ENCODE data around the gene AICDA.

The AICDA gene

GRCh38 chr12:8594072-8594471 is 18.6 kb downstream of the AICDA start:
- TF ChIP-seq TAF1 (IDR thresholded peaks at IDR 0.05; ENCODE audit: borderline replicate concordance, insufficient read depth, low read length): no peak
- no peak for TF ChIP-seq POLR2AphosphoS5 (IDR thresholded peaks at IDR 0.05; ENCODE audit: low read depth, low read length)

DNA sequence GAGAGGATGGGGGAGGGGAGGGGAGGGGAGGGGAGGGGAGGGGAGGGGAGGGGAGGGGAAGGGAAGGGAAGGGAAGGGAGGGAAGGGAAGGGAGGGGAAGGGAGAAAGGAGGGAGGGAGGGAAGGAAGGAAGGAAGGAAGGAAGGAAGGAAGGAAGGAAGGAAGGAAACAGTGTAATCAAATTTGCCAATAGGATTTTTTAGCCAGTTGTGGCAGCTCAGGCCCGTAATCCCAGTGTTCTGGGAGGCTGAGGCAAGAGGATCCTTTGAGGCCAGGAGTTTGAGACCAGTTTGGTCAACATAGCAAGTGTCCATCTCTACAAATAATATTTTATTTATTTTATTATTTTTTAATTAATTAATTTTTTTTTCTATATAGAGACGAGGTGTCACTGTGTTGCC is 19.4 kb downstream of the AICDA start:
- TF ChIP-seq SIN3A (IDR thresholded peaks at IDR 0.05; ENCODE audit: borderline replicate concordance, insufficient read depth, low read length) (no peak), TAF1 (IDR thresholded peaks at IDR 0.05; ENCODE audit: borderline replicate concordance, insufficient read depth, low read length) (no peak), FOXP2 (optimal IDR thresholded peaks at IDR 0.05; ENCODE audit: borderline replicate concordance, extremely low read depth, extremely low read length, insufficient read depth) (no peak), POLR2AphosphoS5 (IDR thresholded peaks at IDR 0.05; ENCODE audit: low read depth, low read length) (no peak)
- TF ChIP-seq, protein P1, sequence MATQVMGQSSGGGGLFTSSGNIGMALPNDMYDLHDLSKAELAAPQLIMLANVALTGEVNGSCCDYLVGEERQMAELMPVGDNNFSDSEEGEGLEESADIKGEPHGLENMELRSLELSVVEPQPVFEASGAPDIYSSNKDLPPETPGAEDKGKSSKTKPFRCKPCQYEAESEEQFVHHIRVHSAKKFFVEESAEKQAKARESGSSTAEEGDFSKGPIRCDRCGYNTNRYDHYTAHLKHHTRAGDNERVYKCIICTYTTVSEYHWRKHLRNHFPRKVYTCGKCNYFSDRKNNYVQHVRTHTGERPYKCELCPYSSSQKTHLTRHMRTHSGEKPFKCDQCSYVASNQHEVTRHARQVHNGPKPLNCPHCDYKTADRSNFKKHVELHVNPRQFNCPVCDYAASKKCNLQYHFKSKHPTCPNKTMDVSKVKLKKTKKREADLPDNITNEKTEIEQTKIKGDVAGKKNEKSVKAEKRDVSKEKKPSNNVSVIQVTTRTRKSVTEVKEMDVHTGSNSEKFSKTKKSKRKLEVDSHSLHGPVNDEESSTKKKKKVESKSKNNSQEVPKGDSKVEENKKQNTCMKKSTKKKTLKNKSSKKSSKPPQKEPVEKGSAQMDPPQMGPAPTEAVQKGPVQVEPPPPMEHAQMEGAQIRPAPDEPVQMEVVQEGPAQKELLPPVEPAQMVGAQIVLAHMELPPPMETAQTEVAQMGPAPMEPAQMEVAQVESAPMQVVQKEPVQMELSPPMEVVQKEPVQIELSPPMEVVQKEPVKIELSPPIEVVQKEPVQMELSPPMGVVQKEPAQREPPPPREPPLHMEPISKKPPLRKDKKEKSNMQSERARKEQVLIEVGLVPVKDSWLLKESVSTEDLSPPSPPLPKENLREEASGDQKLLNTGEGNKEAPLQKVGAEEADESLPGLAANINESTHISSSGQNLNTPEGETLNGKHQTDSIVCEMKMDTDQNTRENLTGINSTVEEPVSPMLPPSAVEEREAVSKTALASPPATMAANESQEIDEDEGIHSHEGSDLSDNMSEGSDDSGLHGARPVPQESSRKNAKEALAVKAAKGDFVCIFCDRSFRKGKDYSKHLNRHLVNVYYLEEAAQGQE (IDR thresholded peaks at IDR 0.05; ENCODE audit: insufficient read depth in 1 of 2, low read depth in 2 of 2, low read length in 2 of 2): no peak

- TF ChIP-seq, protein P1 (IDR thresholded peaks at IDR 0.05; ENCODE audit: insufficient read depth in 1 of 2, low read depth in 2 of 2, low read length in 2 of 2): no peak
- TF ChIP-seq TAF1 (IDR thresholded peaks at IDR 0.05; ENCODE audit: borderline replicate concordance, insufficient read depth, low read length) (no peak), SIN3A (IDR thresholded peaks at IDR 0.05; ENCODE audit: borderline replicate concordance, insufficient read depth, low read length) (no peak), POLR2AphosphoS5 (IDR thresholded peaks at IDR 0.05; ENCODE audit: low read depth, low read length) (no peak), FOXP2 (optimal IDR thresholded peaks at IDR 0.05; ENCODE audit: borderline replicate concordance, extremely low read depth, extremely low read length, insufficient read depth) (no peak)
These were observed 21.7 kb downstream of the AICDA start for GRCh38 chr12:8590842-8591545.

DNA sequence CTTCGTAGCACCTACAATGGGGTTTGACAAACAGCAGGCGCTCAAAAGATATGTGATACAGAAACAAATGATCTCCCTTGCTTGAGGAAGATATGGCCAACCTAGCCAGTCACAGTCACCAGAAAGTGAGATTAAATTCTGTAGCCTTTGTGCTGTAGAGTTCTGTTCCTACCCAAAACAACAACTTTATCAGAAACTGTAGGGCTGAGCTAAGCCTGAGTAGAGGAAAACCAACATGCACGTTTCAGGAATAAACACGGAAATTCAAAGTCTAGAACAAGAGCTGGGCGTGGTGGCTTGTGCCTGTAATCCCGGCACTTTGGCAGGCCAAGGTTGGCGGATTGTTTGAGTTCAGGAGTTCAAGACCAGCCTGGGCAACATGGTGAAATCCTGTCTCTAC is 23.0 kb downstream of the AICDA start:
- TF ChIP-seq POLR2AphosphoS5 (IDR thresholded peaks at IDR 0.05; ENCODE audit: low read depth, low read length) (no peak), SIN3A (IDR thresholded peaks at IDR 0.05; ENCODE audit: borderline replicate concordance, insufficient read depth, low read length) (no peak), TAF1 (IDR thresholded peaks at IDR 0.05; ENCODE audit: borderline replicate concordance, insufficient read depth, low read length) (no peak), FOXP2 (optimal IDR thresholded peaks at IDR 0.05; ENCODE audit: borderline replicate concordance, extremely low read depth, extremely low read length, insufficient read depth) (no peak)
- TF ChIP-seq, protein P1 (IDR thresholded peaks at IDR 0.05; ENCODE audit: insufficient read depth in 1 of 2, low read depth in 2 of 2, low read length in 2 of 2): no peak

- TF ChIP-seq, protein P1 (IDR thresholded peaks at IDR 0.05; ENCODE audit: insufficient read depth in 1 of 2, low read depth in 2 of 2, low read length in 2 of 2): no peak
- no peak for TF ChIP-seq SIN3A (IDR thresholded peaks at IDR 0.05; ENCODE audit: borderline replicate concordance, insufficient read depth, low read length)
- TF ChIP-seq FOXP2 (optimal IDR thresholded peaks at IDR 0.05; ENCODE audit: borderline replicate concordance, extremely low read depth, extremely low read length, insufficient read depth): no peak
These were observed 28.7 kb downstream of the AICDA start for GRCh38 chr12:8584004-8584403.

Data from PFSK-1 (cell line).